NCI-H2107 (cell line): Measurements from ENCODE around the gene OBSL1.
A peak's percentile ranks its signal among the peaks of the same experiment; 100 is the strongest.

Experiments
- DNase-seq: peaks from one replicate; lab custom pipeline; 2025; lab: John Stamatoyannopoulos, UW

The OBSL1 gene

GRCh38 chr2:219530048-219530963 is 41.0 kb downstream of the OBSL1 start:
- peak; percentile 60 for DNase-seq

GRCh38 chr2:219527472-219527871 is 43.9 kb downstream of the OBSL1 start:
- DNase-seq, result no peak

- no peak for DNase-seq
Measured at GRCh38 chr2:219527076-219527394, 44.3 kb downstream of the OBSL1 start.

- DNase-seq, result no peak
Measured at GRCh38 chr2:219526320-219527075, 44.8 kb downstream of the OBSL1 start.

- no peak for DNase-seq
Measured at GRCh38 chr2:219525533-219526232, 45.7 kb downstream of the OBSL1 start.

GRCh38 chr2:219524817-219525216 is 46.5 kb downstream of the OBSL1 start:
- no peak for DNase-seq

GRCh38 chr2:219523031-219523671 is 48.2 kb downstream of the OBSL1 start:
- DNase-seq, result no peak

- DNase-seq, result no peak
Measured at GRCh38 chr2:219522111-219523030, 49.0 kb downstream of the OBSL1 start.

GRCh38 chr2:219521066-219521880 is 50.1 kb downstream of the OBSL1 start:
- no peak for DNase-seq

- DNase-seq, result no peak
Measured at GRCh38 chr2:219520079-219520478, 51.3 kb downstream of the OBSL1 start.

- no peak for DNase-seq
Measured at GRCh38 chr2:219519526-219519916, 51.8 kb downstream of the OBSL1 start.

- no peak for DNase-seq
Measured at GRCh38 chr2:219517954-219518778, 53.2 kb downstream of the OBSL1 start.

GRCh38 chr2:219516888-219517287 is 54.5 kb downstream of the OBSL1 start:
- no peak for DNase-seq

- no peak for DNase-seq
Measured at GRCh38 chr2:219515874-219516629, 55.3 kb downstream of the OBSL1 start.

GRCh38 chr2:219514836-219515235 is 56.5 kb downstream of the OBSL1 start:
- DNase-seq, result no peak

- no peak for DNase-seq
Measured at GRCh38 chr2:219514196-219514761, 57.1 kb downstream of the OBSL1 start, which contains the start of gene ASIC4. Gene ASIC4, plus strand, starts transcription at chr2:219514482. Its CDS starts 243 bp downstream, at chr2:219514725.

GRCh38 chr2:219513787-219514186 is 57.6 kb downstream of the OBSL1 start:
- DNase-seq, result no peak
